ENCODE results near the gene GPR152.
A peak's percentile ranks its signal among the peaks of the same experiment; 100 is the strongest.

GPR152 gene

DNA sequence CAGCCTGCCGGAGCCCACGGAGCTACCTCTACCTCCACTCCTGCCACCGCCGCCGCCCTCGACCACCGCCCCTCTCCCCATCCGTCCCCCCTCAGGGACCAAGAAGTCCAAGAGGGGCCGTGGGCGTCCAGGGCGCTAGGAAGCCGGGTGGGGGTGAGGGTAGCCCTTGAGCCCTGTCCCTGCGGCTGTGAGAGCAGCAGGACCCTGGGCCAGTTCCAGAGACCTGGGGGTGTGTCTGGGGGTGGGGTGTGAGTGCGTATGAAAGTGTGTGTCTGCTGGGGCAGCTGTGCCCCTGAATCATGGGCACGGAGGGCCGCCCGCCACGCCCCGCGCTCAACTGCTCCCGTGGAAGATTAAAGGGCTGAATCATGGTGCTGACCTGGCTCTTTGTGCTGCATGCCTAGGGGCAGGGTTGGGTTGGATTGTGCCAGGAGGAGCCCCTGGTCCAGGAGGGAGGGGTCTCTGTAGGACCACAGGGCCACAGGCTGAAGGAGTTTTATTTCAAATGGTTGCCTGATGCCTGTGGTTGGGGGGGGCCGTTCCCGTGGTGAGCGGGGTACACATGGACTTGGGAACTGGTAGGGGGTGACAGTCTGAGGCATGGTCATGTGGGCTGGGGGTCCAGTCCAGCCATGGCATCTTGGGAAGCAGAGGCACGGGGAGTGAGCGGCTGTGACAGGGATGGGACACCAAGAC is 17.4 kb downstream of the GPR152 start:
- no peak for TF ChIP-seq ZNF274 (IDR thresholded peaks at IDR 0.05; ENCODE audit: low read depth, low read length)
- H3K4me3 ChIP-seq (ENCODE audit: low read length) = no peak overlapping the region; the same call in 1 of the 2 replicates

DNA sequence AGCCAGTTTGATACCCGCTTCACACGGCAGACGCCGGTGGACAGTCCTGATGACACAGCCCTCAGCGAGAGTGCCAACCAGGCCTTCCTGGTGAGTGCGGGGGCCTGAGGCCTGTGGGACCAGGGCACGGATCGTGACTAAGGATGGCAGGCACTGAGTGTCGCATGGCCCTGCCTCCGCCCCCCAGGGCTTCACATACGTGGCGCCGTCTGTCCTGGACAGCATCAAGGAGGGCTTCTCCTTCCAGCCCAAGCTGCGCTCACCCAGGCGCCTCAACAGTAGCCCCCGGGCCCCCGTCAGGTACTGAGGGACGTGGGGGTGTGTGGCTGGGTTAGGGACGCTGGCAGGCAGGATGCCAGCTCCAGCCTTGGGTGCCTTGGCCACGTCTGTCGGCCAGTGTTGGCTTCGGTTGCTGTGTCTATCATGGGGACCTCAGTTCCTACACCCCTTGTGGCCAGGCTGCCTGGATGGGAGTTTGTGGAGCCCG is 18.1 kb downstream of the GPR152 start:
- no peak for TF ChIP-seq ZNF274 (IDR thresholded peaks at IDR 0.05; ENCODE audit: low read depth, low read length)
- no peak overlapping the region for H3K4me3 ChIP-seq (ENCODE audit: low read length)

DNA sequence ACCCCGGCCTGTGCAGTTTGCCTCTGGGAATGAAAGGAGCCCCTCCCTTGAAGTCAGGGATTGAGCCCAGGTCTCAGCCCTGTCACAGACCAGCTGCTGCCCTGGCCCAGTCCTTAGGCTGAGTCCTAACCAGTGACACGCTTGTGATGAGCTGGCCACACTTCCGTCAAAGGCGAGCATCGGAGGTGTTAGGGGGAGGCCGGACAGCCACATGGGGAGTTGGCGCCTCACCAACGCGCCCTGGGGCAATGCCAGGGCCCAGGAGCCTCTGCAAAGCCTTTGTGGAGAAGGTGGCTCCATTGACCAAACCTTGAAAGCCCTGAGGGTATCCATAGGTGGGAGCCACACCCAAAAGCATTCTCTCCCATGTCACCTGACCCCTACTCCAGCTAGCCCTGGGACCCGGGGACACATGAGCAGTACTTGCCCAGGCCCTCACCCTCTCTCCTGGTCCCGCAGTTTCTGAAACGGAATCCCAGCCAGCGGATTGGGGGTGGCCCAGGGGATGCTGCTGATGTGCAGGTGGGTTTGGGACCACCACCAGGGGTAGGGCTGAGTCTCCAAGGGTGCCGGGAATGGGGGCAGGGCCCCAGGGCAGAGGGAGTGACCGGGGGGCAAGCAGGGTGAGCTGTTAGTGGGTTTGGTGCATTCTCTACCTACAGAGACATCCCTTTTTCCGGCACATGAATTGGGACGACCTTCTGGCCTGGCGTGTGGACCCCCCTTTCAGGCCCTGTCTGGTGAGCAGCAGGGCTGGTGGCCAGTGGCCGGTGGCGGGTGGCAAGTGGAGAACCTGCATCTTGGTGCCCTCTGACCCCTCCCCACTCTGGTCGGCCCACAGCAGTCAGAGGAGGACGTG is 18.8 kb downstream of the GPR152 start:
- TF ChIP-seq ZNF274 (IDR thresholded peaks at IDR 0.05; ENCODE audit: low read depth, low read length) = no peak
- H3K4me3 ChIP-seq (ENCODE audit: low read length) = no peak overlapping the region

DNA sequence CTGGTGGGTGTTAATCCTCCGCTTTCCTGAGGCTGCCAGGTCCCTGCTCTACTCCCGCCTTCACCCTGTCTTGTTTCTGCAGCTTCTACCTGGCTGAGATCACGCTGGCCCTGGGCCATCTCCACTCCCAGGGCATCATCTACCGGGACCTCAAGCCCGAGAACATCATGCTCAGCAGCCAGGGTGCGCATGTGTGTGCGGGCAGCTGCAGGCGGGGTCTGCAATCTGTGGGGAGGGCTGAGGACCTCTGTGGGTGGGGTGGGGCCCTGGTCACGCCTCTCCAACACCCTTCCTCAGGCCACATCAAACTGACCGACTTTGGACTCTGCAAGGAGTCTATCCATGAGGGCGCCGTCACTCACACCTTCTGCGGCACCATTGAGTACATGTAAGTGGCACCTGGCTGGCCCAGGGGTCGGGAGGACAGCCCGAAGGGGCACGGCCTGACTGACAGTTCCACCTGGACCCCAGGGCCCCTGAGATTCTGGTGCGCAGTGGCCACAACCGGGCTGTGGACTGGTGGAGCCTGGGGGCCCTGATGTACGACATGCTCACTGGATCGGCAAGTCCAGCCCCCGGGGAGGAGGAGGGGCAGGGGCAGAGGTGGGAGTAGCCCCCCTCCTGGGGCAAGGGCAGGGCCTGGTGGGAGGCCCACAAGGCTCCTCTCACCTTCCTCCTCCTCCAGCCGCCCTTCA is 19.7 kb downstream of the GPR152 start:
- H3K4me3 ChIP-seq (ENCODE audit: low read length) = no peak overlapping the region

DNA sequence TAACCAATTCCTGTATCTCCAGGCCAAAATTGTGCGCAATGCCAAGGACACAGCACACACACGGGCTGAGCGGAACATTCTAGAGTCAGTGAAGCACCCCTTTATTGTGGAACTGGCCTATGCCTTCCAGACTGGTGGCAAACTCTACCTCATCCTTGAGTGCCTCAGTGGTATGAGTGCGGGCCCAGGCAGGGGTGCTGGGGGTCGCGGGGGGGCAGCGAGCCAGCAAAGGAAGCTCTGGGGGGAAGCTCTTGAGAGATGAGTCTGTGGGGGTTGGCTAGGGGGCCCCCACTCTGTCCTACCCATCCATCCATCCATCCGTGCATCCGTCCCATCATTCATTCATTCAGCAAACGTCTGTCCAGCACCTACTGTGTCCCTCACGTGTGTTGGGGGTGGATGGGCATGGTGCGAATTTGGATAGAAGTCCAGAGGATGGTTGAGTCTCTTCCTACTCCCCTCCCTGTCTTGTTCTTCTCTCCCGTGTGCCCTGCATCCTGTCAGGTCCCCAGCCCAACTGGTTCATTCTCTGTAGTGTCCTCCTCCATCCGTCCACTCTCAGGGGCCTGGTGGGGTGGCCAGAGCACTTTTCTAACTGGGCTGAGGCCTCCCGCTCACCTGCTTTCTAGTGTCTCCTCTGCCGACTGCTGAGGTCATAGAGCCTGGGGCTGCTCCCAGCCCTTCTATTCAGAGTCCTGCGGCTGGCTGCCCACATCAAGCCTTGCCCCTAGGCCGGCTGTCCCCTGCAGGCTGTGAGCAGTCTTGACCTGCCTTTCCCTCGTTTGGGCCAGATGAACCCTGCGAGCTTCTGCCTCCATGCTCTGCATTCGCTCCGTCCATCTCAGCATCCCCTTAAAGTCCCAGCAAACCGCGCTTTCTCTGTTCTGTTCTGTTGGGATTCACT is 20.9 kb downstream of the GPR152 start:
- TF ChIP-seq ZNF274 (IDR thresholded peaks at IDR 0.05; ENCODE audit: low read depth, low read length) = no peak
- no peak overlapping the region for H3K4me3 ChIP-seq (ENCODE audit: low read length)

More for the DNA sequence above, 19.7 kb downstream of the GPR152 start:
- TF ChIP-seq ZNF274 (IDR thresholded peaks at IDR 0.05; ENCODE audit: low read depth, low read length) = no peak

DNA sequence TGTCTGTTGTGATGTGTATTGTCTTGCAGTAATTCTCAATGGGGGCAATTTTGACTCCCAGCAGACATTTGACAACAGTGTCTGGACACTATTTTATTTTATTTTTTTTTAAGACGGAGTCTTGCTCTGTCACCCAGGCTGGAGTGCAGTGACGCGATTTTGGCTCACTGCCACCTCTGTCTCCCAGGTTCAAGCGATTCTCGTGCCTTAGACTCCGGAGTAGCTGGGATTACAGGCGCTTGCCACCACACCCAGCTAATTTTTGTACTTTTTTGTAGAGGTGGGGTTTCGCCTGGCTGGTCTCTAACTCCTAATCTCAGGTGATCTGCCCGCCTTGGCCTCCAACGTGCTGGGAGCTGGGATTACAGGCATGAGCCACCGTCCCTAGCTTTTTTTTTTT is 22.8 kb downstream of the GPR152 start:
- no peak for TF ChIP-seq ZNF274 (IDR thresholded peaks at IDR 0.05; ENCODE audit: low read depth, low read length)
- no peak overlapping the region; the same call in 1 of the 2 replicates for H3K4me3 ChIP-seq (ENCODE audit: low read length)

DNA sequence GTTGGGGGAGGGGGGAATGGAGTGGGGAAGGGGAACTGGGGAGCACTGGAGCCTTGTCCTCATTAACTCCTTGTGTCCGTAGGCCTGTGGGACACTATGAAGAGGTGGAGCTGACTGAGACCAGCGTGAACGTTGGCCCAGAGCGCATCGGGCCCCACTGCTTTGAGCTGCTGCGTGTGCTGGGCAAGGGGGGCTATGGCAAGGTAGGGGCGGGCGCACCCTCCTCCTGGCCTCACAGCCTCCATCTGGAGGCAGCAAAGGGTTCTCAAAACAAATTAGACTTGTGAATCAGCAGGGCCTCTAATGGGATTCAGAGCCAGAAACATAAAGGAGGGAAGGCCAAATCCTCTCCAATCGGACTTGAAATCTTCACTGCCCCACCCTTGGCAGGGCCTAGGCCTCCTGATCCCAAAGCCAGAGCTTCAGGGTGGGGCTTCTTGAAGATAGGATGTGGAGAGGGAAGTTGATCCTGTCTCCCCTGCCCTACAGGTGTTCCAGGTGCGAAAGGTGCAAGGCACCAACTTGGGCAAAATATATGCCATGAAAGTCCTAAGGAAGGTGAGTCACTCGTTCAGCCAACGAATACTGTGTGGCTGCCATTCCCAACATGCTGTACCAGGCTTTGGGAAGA is 23.4 kb downstream of the GPR152 start:
- no peak for TF ChIP-seq ZNF274 (IDR thresholded peaks at IDR 0.05; ENCODE audit: low read depth, low read length)
- H3K4me3 ChIP-seq (ENCODE audit: low read length) = peak overlapping the region; percentile 93

DNA sequence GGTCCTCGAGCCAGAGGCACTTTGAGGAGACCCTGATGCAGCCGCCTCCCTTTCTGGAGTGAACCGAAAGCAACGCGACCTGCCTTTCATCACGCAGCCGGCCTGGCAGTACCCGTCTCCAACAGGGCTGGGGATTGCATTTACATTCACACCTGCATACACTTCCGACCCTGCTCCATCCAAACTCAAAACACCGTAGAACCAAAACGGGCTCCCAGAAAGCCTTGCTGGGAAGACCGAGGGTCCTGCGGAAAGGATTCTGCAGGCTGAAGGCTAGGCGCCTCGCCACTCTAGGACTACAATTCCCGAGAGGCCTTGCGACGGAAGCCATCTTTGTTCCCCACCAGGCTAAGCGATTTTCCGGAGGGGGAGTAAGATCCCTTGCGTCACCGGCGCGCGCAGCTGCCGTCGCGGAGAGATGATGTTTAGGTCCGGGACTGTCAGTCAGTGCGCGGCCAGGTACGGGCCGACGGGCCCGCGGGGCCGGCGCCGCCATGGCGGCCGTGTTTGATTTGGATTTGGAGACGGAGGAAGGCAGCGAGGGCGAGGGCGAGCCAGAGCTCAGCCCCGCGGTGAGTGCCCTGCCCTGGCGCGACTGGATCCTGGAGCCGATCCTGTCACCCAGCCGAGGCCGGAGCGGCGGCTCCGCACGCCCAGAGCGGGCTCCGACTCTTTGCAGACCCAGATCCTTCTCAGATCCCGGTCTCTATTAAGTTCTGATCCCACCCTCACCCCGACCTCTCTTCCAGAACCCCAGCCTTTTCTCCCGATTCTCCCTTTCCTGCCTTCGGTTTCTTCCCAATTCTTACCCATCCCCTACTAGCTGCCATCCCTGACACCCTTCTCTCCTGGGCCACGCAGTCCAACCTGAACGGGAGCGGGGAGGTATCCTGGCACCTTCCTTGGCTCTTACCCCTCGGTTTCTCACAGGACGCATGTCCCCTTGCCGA is 24.2 kb downstream of the GPR152 start, which contains the start of gene RPS6KB2:
TSS of gene RPS6KB2 (plus strand) at position 443 of the 950 bp plus-strand sequence. CDS start at position 495, 52 bp downstream.
- TF ChIP-seq ZNF274 (IDR thresholded peaks at IDR 0.05; ENCODE audit: low read depth, low read length) = no peak
- peak within 1 kb of the TSS; percentile 93 for H3K4me3 ChIP-seq (ENCODE audit: low read length)

DNA sequence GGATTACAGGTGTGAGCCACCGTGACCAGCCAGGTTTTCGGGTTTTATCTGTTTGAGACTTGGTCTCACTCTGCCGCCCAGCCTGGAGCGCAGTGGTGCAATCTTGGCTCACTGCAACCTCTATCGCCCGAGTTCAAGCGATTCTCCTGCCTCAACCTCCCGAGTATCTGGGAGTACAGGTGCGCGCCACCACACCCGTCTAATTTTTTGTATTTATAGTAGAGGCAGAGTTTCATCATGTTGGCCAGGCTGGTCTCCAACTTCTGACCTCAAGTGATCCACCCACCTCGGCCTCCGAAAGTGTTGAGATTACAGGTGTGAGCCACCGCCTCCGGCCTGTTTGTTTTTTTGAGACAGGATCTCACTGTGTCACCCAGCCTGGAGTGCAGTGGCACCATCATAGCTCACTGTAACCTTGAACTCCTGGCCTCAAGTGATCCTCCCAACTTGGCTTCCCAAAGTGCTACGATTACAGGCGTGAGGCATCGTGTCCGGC is 25.1 kb downstream of the GPR152 start:
- H3K4me3 ChIP-seq (ENCODE audit: low read length) = peak overlapping the region; percentile 93; the same call in 1 of the 2 replicates

DNA sequence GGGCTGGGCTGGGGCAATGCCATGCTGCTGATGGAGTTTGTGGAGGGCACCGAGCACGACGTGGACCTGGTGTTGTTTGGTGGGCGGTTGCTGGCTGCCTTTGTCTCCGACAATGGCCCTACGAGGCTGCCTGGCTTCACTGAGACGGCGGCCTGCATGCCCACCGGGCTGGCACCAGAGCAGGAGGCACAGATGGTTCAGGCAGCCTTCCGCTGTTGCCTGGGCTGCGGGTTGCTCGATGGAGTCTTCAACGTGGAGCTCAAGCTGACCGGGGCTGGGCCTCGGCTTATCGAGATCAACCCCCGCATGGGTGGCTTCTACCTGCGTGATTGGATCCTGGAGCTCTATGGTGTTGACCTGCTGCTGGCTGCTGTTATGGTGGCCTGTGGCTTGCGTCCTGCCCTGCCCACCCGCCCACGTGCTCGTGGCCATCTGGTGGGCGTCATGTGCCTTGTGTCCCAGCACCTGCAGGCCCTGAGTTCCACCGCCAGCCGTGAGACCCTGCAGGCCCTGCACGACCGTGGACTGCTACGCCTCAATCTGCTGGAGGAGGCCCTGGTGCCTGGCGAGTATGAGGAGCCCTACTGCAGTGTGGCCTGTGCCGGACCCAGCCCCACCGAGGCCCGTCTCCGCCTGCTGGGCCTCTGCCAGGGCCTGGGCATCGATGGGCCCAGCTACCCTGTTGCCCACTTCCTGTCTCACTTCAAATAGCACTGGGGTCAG is 28.5 kb downstream of the GPR152 start:
- no peak for TF ChIP-seq ZNF274 (IDR thresholded peaks at IDR 0.05; ENCODE audit: low read depth, low read length)
- no peak overlapping the region for H3K4me3 ChIP-seq (ENCODE audit: low read length)

DNA sequence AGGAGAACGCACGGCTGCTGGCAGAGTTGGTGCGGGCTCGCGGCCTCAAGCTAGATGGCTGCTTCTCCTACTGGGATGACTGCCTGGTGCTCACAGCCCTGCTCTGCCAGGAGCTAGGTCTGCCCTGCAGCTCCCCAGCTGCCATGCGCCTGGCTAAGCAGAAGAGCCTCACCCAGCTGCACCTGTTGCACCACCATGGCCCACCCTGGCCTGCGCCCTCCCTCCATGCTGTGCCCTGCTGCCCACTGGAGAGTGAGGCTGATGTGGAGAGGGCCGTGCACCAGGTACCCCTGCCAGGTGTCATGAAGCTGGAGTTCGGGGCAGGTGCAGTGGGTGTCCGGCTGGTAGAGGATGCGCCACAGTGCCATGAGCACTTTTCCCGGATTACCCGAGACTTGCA is 29.1 kb downstream of the GPR152 start:
- no peak for TF ChIP-seq ZNF274 (IDR thresholded peaks at IDR 0.05; ENCODE audit: low read depth, low read length)
- no peak overlapping the region for H3K4me3 ChIP-seq (ENCODE audit: low read length)
